GM12864 (cell line): ENCODE measurements around the gene SKIL.
"Not testable (repeated sequence)": the region's sequence is repeated elsewhere in the genome, so short reads cannot be mapped to it uniquely, and the experiment has no call there.

ENCODE experiments used
- DNase-seq: peaks from one replicate; pipeline ENCODE4 v3.0.0-alpha.2; 2011; ENCODE audit warnings: low read depth
- H3K4me3 ChIP-seq: 2 replicates; pipeline ENCODE4 v1.5.1; 2011; ENCODE audit warnings: mild to moderate bottlenecking, low read depth, low read length, control low read depth
- TF ChIP-seq, protein P1 (sequence below): IDR thresholded peaks from 2 replicates; pipeline ENCODE4 v1.5.1; 2011; ENCODE audit warnings: low read depth, mild to moderate bottlenecking, moderate library complexity, low read length, control low read depth, inconsistent platforms; ENCODE audit errors: missing control alignments

SKIL gene

DNA sequence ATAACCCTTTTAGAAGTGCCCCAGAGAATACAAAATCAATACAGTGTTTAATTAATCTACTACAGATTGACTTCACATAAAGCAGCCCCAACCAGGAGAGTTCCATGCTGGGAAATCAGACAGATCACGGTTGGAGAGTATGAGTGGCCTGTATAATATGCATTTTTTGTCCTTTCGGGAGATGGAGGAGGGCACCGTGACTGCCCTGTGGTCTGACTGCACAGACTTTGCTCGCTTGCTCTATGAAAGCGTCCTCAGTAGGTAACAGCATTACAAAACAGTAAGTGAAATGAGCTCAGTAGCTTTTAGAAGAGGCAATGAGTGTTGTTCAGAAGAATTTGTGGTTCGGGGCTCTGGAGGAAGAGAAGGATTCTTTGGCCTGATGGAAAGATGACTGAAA, 34.2 kb upstream of the SKIL start:
- no peak overlapping the region for H3K4me3 ChIP-seq
- TF ChIP-seq, protein P1, sequence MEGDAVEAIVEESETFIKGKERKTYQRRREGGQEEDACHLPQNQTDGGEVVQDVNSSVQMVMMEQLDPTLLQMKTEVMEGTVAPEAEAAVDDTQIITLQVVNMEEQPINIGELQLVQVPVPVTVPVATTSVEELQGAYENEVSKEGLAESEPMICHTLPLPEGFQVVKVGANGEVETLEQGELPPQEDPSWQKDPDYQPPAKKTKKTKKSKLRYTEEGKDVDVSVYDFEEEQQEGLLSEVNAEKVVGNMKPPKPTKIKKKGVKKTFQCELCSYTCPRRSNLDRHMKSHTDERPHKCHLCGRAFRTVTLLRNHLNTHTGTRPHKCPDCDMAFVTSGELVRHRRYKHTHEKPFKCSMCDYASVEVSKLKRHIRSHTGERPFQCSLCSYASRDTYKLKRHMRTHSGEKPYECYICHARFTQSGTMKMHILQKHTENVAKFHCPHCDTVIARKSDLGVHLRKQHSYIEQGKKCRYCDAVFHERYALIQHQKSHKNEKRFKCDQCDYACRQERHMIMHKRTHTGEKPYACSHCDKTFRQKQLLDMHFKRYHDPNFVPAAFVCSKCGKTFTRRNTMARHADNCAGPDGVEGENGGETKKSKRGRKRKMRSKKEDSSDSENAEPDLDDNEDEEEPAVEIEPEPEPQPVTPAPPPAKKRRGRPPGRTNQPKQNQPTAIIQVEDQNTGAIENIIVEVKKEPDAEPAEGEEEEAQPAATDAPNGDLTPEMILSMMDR = no peak
- no peak for DNase-seq

DNA sequence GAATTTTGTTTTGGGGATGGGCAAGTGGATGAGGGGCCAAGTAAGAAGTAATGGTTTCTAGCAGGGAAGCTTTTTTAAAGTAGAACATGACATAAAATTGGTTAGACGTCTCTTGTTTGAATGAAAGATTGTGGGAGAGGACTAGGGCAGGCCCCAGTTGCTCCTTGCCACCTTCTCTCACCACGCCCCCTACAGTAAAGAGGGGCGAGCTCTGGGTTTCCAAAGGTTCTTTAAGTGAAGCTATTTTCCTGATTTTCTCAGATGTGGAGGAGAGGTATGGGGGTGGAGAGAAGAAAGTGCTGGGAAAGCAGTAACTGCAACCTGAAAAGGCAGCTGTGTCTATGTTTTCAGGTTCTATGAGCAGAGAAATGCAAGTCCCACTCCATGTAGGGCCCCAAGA, 32.6 kb upstream of the SKIL start:
- TF ChIP-seq, protein P1 = no peak
- no peak overlapping the region for H3K4me3 ChIP-seq
- no peak for DNase-seq

DNA sequence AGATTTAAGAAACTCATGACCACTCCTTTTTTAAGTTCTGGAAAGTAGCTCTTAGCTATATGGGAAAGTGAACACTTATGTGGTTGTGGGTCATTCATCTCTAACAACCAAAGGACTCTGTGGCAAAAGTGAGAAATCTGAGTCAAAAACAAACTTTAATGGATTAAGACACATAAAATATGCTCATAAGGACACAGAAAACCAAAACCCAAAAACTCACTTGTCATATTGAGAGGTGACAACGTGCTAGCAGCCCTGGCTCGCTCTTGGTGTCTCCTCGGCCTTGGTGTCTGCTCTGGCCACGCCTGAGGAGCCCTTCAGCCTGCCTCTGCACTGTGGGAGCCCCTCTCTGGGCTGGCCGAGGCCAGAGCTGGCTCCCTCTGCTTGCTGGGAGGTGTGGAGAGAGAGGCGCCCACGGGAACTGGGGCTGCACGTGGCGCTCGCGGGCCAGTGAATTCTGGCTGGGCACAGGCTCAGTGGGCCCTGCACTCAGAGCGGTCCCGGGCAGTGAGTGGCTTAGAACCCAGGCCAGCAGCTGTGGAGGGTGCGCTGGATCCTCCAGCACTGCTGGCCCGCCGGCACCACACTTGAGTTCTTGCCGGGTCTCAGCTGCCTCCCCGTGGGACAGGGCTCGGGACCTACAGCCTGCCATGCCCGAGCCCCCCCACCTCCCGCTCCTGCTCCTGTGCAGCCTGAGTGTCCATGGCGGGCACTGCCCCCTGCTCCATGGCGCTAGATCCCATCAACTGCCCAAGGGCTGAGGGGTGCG, 30.3 kb upstream of the SKIL start:
- no peak for DNase-seq
- H3K4me3 ChIP-seq = no peak overlapping the region
- TF ChIP-seq, protein P1 = no peak

DNA sequence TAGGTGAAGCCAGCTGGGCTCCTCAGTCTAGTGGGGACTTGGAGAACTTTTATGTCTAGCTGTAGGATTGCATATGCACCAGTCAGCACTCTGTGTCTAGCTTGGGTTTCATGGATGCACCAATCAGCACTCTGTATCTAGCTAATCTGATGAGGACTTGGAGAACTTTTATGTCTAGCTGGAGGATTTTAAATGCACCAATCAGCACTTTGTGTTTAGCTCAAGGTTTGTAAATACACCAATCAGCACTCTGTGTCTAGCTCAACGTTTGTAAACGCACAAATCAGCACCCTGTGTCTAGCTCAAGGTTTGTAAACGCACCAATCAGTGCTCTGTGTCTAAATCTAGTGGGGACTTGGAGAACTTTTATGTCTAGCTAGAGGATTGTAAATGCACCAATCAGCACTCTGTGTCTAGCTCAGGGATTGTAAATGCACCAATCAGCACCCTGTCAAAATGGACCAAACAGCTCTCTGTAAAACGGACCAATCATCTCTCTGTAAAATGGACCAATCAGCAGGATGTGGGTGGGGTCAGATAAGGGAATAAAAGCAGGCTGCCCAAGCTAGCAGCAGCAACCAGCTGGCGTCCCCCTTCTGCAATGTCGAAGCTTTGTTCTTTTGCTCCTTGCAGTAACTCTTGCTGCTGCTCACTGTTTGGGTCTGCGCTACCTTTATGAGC, 29.5 kb upstream of the SKIL start:
- H3K4me3 ChIP-seq, DNase-seq: not testable (repeated sequence)

DNA sequence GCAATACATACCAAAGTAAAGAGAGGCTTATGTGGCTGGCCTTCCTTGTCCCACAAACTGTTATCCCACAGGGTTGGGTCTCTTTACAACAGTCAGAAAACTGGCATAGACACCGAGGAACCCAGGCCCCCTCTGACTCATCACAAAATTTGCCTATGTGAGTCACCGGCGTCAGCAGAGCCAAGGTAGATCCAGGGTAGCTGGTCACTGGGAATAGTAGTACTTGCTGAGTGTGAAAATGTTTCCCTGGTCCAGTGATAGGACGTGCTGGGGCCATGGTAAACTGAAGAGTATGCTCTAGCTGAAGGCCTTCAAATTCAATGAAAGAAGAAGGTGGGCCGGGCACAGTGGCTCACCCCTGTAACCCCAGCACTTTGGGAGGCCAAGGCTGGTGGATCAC, 27.1 kb upstream of the SKIL start:
- TF ChIP-seq, protein P1 = no peak
- H3K4me3 ChIP-seq = no peak overlapping the region
- DNase-seq = no peak

DNA sequence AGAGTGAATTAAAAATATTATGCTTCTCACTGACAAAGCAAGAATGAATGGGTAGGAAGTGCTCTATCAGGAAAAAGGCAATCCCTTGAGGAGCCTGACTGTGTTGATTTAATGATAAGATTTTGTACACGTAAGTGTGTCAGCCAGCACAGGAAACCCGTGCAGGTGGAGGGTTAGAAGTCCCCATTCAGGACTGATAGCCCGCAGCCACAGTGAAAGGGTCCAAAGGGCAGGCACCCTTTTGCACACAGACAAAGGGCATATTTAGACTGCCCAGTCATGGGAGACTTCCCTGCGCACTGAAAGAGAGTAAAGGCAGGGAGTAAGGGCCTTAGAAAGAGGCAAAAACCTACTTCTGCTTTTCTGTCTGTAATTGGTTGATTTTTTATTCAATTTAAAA, 26.4 kb upstream of the SKIL start:
- no peak overlapping the region for H3K4me3 ChIP-seq
- no peak for DNase-seq
- TF ChIP-seq, protein P1 = no peak

DNA sequence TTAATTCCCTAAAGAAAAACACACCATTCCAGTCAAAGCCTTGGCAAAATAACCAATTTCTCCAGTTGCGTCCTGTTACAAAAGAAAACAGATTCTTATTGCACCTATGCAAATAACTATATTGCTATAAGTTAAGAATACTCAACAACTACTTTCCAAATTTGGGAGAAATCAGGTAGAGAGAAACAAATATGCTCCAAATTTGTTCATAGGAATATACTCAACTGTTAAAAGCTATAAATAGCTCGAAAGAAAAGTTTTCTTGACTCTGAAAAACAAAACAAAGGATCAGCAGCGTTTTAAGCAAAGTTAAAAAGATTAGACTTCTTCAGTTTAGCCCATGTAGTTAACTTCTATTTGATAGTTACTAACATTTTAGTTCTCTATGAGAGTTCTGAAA, 20.1 kb upstream of the SKIL start:
- TF ChIP-seq, protein P1 = no peak
- no peak overlapping the region for H3K4me3 ChIP-seq
- no peak for DNase-seq
